HEK293T (cell line): ENCODE results near the gene RNF103.

Experiments used
- BHLHE40 ChIP-seq: fragments of 450-650 bp; IDR thresholded peaks from 2 replicates; pipeline ENCODE4 v1.6.1; 2016; ENCODE audit warnings: mild to moderate bottlenecking, moderate library complexity, borderline replicate concordance
- FOXK2 ChIP-seq: fragments of 450-650 bp; IDR thresholded peaks from 2 replicates; pipeline ENCODE4 v1.6.1; 2016; ENCODE audit warnings: mild to moderate bottlenecking
- L3MBTL2 ChIP-seq: fragments of 450-650 bp; conservative IDR thresholded peaks from 2 replicates; pipeline ENCODE4 v1.6.1; 2016; ENCODE audit warnings: mild to moderate bottlenecking
- LEF1 ChIP-seq: fragments of 450-650 bp; IDR thresholded peaks from 2 replicates; pipeline ENCODE4 v1.6.1; 2017; ENCODE audit warnings: mild to moderate bottlenecking, borderline replicate concordance
- NFRKB ChIP-seq: fragments of 450-650 bp; IDR thresholded peaks from 2 replicates; pipeline ENCODE4 v1.6.1; 2016; ENCODE audit warnings: mild to moderate bottlenecking, moderate library complexity
- SP1 ChIP-seq: fragments of 450-650 bp; IDR thresholded peaks from 2 replicates; pipeline ENCODE4 v1.6.1; 2017
- SUZ12 ChIP-seq: fragments of 450-650 bp; IDR thresholded peaks from 2 replicates; pipeline ENCODE4 v1.6.1; 2016; ENCODE audit warnings: mild to moderate bottlenecking
- TARDBP ChIP-seq: fragments of 450-650 bp; IDR thresholded peaks from 2 replicates; pipeline ENCODE4 v1.6.1; 2016
- ZNF384 ChIP-seq: fragments of 450-650 bp; IDR thresholded peaks from 2 replicates; pipeline ENCODE4 v1.6.1; 2016

- TF ChIP-seq SP1 = no peak
- no peak for TF ChIP-seq ZNF384
- no peak for TF ChIP-seq LEF1
- no peak for TF ChIP-seq FOXK2
- no peak for TF ChIP-seq BHLHE40
- TF ChIP-seq NFRKB = no peak
- no peak for TF ChIP-seq SUZ12
- no peak for TF ChIP-seq TARDBP
- TF ChIP-seq L3MBTL2 = peak; percentile 66; the same call in 1 of the 2 replicates
These were observed 60.0 kb downstream of the RNF103 start for GRCh38 chr2:86563650-86564061.
